Transverse colon (tissue), 3 donors: ENCODE measurements around the gene DOCK10.

Experiments
- POLR2A ChIP-seq: fragments of 450-650 bp; IDR thresholded peaks from one replicate; pipeline ENCODE4 v1.6.1; 2016; ENCODE audit warnings: antibody characterized with exemption, mild to moderate bottlenecking, moderate library complexity
- TF ChIP-seq, protein P1 (sequence below), 5 experiments: fragments of 200-600 bp in 3 of 5; fragments of 450-650 bp in 2 of 5; sonication (generic) in 3 of 5; IDR thresholded peaks; 1 replicate in 2 of 5; 2 replicates in 3 of 5; pipeline ENCODE4 v1.5.1; 2016 to 2017; ENCODE audit warnings: antibody characterized with exemption in 5 of 5, inconsistent platforms in 3 of 5, mild to moderate bottlenecking in 2 of 5, moderate library complexity in 1 of 5

DNA sequence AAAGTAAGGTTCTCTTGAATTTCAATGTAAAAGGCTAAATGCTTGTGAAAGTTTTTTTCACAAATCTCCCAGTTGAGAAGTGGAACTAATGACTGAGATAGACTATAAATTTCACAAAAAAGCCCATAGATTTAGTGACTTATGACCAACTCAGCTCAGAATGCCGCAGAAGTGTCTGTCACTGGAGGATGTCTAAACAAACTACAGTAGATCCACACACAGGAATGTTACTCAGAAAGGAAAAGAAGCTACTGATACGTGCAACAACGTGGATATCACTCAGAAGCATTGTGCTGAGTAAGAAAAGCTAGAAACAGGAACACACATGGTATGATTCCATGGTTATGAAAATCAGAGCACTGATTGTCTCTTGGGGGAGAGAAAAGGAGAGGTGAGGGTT, 151.9 kb downstream of the DOCK10 start:
- TF ChIP-seq, protein P1, sequence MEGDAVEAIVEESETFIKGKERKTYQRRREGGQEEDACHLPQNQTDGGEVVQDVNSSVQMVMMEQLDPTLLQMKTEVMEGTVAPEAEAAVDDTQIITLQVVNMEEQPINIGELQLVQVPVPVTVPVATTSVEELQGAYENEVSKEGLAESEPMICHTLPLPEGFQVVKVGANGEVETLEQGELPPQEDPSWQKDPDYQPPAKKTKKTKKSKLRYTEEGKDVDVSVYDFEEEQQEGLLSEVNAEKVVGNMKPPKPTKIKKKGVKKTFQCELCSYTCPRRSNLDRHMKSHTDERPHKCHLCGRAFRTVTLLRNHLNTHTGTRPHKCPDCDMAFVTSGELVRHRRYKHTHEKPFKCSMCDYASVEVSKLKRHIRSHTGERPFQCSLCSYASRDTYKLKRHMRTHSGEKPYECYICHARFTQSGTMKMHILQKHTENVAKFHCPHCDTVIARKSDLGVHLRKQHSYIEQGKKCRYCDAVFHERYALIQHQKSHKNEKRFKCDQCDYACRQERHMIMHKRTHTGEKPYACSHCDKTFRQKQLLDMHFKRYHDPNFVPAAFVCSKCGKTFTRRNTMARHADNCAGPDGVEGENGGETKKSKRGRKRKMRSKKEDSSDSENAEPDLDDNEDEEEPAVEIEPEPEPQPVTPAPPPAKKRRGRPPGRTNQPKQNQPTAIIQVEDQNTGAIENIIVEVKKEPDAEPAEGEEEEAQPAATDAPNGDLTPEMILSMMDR (IDR thresholded peaks at IDR 0.05), result no peak
- no peak for TF ChIP-seq POLR2A
